Naive B cell (primary cell): Measurements from ENCODE around the gene TTL. TPM values are rescaled to one million over a fixed set of nuclear protein-coding genes. Genes with fewer than 3 reads are reported as not detected.

Experiments used
- ATAC-seq, 2 donors: fragments of 150-1000 bp; cut with Tn5 transposase; 2 replicates each; pipeline ENCODE4 v1.10.0; 2021; ENCODE audit warnings: low read depth in 2 of 2, mild to moderate bottlenecking in 2 of 2, moderate library complexity in 2 of 2
- DNase-seq: peaks from one replicate; pipeline ENCODE4 v3.0.0; 2022
- H3K27ac Mint-ChIP-seq, 6 donors: one replicate each; pipeline ENCODE4 v1.8.0; 2020 to 2022; ENCODE audit warnings: mild to moderate bottlenecking in 6 of 6, mixed read lengths in 6 of 6, moderate library complexity in 5 of 6, inconsistent platforms in 2 of 6
- H3K27me3 Mint-ChIP-seq, 3 donors: one replicate each; pipeline ENCODE4 v1.8.0; 2021 to 2022; ENCODE audit warnings: mixed read lengths in 3 of 3, mild to moderate bottlenecking in 1 of 3
- H3K36me3 Mint-ChIP-seq, 2 donors: one replicate each; pipeline ENCODE4 v1.8.0; 2020 to 2022; ENCODE audit warnings: mixed read lengths in 2 of 2, inconsistent platforms in 1 of 2, mild to moderate bottlenecking in 1 of 2
- H3K4me1 Mint-ChIP-seq, 3 donors: one replicate each; pipeline ENCODE4 v1.8.0; 2020 to 2022; ENCODE audit warnings: mixed read lengths in 3 of 3, inconsistent platforms in 1 of 3, mild to moderate bottlenecking in 1 of 3, moderate library complexity in 1 of 3
- H3K4me3 Mint-ChIP-seq, 8 donors: one replicate each; pipeline ENCODE4 v1.8.0; 2020 to 2022; ENCODE audit warnings: mild to moderate bottlenecking in 8 of 8, mixed read lengths in 8 of 8, moderate library complexity in 8 of 8, inconsistent platforms in 2 of 8
- H3K9me3 Mint-ChIP-seq, 7 donors: one replicate each; pipeline ENCODE4 v1.8.0; 2020 to 2022; ENCODE audit warnings: mixed read lengths in 7 of 7, mild to moderate bottlenecking in 5 of 7, inconsistent platforms in 2 of 7, moderate library complexity in 1 of 7
- polyA plus RNA-seq, 6 donors: library from polyadenylated mRNA; unstranded; fragments of 300-500 nt; fragmentation: Illumina TruSeq; gene quantifications; one replicate each; pipeline ENCODE4 v1.2.3, GENCODE V29; 2021; ENCODE audit warnings: low read depth in 6 of 6

The TTL gene
- polyA plus RNA-seq, 6 donors from 2014 or later, result 1.1 to 5.8 (median 2.8) TPM

- H3K9me3 Mint-ChIP-seq, result peaks cover 0 to 5% (median 0%) of the 10 kb centered on the region in 7 donors
- H3K4me1 Mint-ChIP-seq, result peaks cover 28 to 38% (median 34%) of the 10 kb centered on the region in 3 donors
- peak within 1 kb of the TSS; percentile 91 to 98 (median 96) for H3K4me3 Mint-ChIP-seq
- DNase-seq (peak; percentile 94), ATAC-seq (peak; percentile 86 to 90)
- no peaks in the 10 kb centered on the region for H3K27me3 Mint-ChIP-seq
- peak within 1 kb of the TSS; percentile 88 to 99 (median 98) for H3K27ac Mint-ChIP-seq
- H3K36me3 Mint-ChIP-seq, result peaks cover 5 to 22% of the 10 kb centered on the region in 2 donors
Measured at GRCh38 chr2:112584134-112584890, 102.4 kb downstream of the TTL start, which contains the start of gene CHCHD5. CHCHD5 (plus strand) TSS chr2:112584609; CDS start chr2:112584648, 39 bp downstream.

- Mint-ChIP-seq H3K4me3 (peak overlapping the region; percentile 91 to 98 (median 96)), H3K27ac (peak overlapping the region; percentile 88 to 99 (median 98)), H3K4me1 (peaks cover 28 to 38% (median 34%) of the 10 kb centered on the region in 3 donors), H3K9me3 (peaks cover 0 to 5% (median 0%) of the 10 kb centered on the region in 7 donors), H3K27me3 (no peaks in the 10 kb centered on the region), H3K36me3 (peaks cover 5 to 22% of the 10 kb centered on the region in 2 donors)
- DNase-seq (no peak), ATAC-seq (no peak)
Measured at GRCh38 chr2:112584891-112585250, 102.9 kb downstream of the TTL start.

- DNase-seq, result no peak
- H3K4me1 Mint-ChIP-seq, result peaks cover 28 to 38% (median 34%) of the 10 kb centered on the region in 3 donors
- peak overlapping the region in 4 of 6 donors; percentile 83 to 99 (median 97) for H3K27ac Mint-ChIP-seq
- H3K4me3 Mint-ChIP-seq, result peak overlapping the region; percentile 91 to 98 (median 96)
- ATAC-seq, result no peak
- H3K9me3 Mint-ChIP-seq, result peaks cover 0 to 5% (median 0%) of the 10 kb centered on the region in 7 donors
- H3K27me3 Mint-ChIP-seq, result no peaks in the 10 kb centered on the region
- H3K36me3 Mint-ChIP-seq, result peaks cover 5 to 22% of the 10 kb centered on the region in 2 donors
Measured at GRCh38 chr2:112585400-112585799, 103.4 kb downstream of the TTL start.

GRCh38 chr2:112585873-112586464, 104.0 kb downstream of the TTL start:
- ATAC-seq (no peak), DNase-seq (no peak)
- Mint-ChIP-seq H3K36me3 (peaks cover 5 to 22% of the 10 kb centered on the region in 2 donors), H3K4me3 (peak overlapping the region in 7 of 8 donors; percentile 29 to 98 (median 80)), H3K27me3 (no peaks in the 10 kb centered on the region), H3K4me1 (peaks cover 28 to 38% (median 34%) of the 10 kb centered on the region in 3 donors), H3K9me3 (peaks cover 0 to 5% (median 0%) of the 10 kb centered on the region in 7 donors), H3K27ac (peak overlapping the region in 2 of 6 donors; percentile 73 to 96)

GRCh38 chr2:112588611-112589045, 106.7 kb downstream of the TTL start:
- Mint-ChIP-seq H3K27ac (peak overlapping the region in 3 of 6 donors; percentile 79 to 86 (median 83)), H3K36me3 (peaks cover 9 to 27% of the 10 kb centered on the region in 2 donors), H3K27me3 (no peaks in the 10 kb centered on the region), H3K4me1 (peaks cover 24 to 31% (median 24%) of the 10 kb centered on the region in 3 donors), H3K9me3 (peaks cover 0 to 2% (median 0%) of the 10 kb centered on the region in 7 donors), H3K4me3 (peak overlapping the region in 1 of 8 donors; percentile 76)
- no peak for ATAC-seq
- DNase-seq, result no peak

Other genes starting within 250 kb of the TTL start
- 10 to 100 TPM in 4 of 6 donors, 1 to 10 TPM in 2; 4.6 to 17.8 (median 13.3) TPM for gene ZC3H8, start 227.1 kb upstream of the TTL start, polyA plus RNA-seq
- 1 to 10 TPM in 5 of 6 donors, under 1 TPM in 1; 0.24 to 7.6 (median 6.7) TPM for gene ZC3H6, start 206.6 kb upstream of the TTL start, polyA plus RNA-seq
- 1 to 10 TPM; 2.2 to 6.1 (median 3.9) TPM for gene RGPD8, start 48.5 kb upstream of the TTL start, polyA plus RNA-seq
- 10 to 100 TPM; 15.3 to 25.5 (median 17.5) TPM for gene POLR1B, start 60.3 kb downstream of the TTL start, polyA plus RNA-seq
- 10 to 100 TPM; 34.0 to 53.0 (median 43.6) TPM for gene CHCHD5, start 102.5 kb downstream of the TTL start, polyA plus RNA-seq
- gene SLC20A1, start 163.8 kb downstream of the TTL start, polyA plus RNA-seq, result 10 to 100 TPM in 5 of 6 donors, 1 to 10 TPM in 1; 6.5 to 19.3 (median 13.1) TPM
- not detected for gene NT5DC4, start 238.9 kb downstream of the TTL start, polyA plus RNA-seq